ENCODE results near the gene USH1C.

DNA sequence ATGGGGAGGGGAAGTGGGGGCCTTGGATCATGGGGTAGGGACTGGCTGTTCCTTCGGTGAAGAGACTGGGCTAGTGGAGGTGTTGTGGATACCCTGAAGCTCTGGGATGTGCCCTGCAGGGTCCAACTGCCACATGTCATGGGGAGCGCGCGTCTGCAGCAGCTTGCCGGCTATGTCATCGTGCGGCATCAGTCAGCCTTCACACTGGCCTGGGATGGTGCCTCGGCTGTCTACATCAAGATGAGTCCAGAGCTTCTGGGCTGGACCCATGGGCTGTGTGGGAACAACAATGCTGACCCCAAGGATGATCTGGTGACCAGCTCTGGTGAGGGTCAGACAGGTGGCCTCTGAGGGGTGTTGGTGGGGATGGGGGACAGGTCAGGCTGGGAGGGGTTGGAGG lies 12.8 kb upstream of the USH1C start:
- TF ChIP-seq, protein P1, sequence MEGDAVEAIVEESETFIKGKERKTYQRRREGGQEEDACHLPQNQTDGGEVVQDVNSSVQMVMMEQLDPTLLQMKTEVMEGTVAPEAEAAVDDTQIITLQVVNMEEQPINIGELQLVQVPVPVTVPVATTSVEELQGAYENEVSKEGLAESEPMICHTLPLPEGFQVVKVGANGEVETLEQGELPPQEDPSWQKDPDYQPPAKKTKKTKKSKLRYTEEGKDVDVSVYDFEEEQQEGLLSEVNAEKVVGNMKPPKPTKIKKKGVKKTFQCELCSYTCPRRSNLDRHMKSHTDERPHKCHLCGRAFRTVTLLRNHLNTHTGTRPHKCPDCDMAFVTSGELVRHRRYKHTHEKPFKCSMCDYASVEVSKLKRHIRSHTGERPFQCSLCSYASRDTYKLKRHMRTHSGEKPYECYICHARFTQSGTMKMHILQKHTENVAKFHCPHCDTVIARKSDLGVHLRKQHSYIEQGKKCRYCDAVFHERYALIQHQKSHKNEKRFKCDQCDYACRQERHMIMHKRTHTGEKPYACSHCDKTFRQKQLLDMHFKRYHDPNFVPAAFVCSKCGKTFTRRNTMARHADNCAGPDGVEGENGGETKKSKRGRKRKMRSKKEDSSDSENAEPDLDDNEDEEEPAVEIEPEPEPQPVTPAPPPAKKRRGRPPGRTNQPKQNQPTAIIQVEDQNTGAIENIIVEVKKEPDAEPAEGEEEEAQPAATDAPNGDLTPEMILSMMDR (IDR thresholded peaks at IDR 0.05) = no peak
- no peak for TF ChIP-seq POLR2A (IDR thresholded peaks at IDR 0.05)

Measured in adrenal gland (tissue), 5 donors.